Testis (tissue), 2 donors: Measurements from ENCODE around the gene CCDC14.

ENCODE experiments used
- POLR2A ChIP-seq: fragments of 450-650 bp; IDR thresholded peaks from one replicate; pipeline ENCODE4 v1.6.1; 2017; ENCODE audit warnings: antibody characterized with exemption, mild to moderate bottlenecking, moderate library complexity
- TF ChIP-seq, protein P1 (sequence below), 3 experiments: fragments of 450-650 bp in 2 of 3; fragments of 200-600 bp in 1 of 3; sonication (generic) in 1 of 3; IDR thresholded peaks; one replicate each; pipeline ENCODE4 v1.5.1; 2016 to 2019; ENCODE audit warnings: antibody characterized with exemption in 3 of 3, mild to moderate bottlenecking in 2 of 3, moderate library complexity in 1 of 3

DNA sequence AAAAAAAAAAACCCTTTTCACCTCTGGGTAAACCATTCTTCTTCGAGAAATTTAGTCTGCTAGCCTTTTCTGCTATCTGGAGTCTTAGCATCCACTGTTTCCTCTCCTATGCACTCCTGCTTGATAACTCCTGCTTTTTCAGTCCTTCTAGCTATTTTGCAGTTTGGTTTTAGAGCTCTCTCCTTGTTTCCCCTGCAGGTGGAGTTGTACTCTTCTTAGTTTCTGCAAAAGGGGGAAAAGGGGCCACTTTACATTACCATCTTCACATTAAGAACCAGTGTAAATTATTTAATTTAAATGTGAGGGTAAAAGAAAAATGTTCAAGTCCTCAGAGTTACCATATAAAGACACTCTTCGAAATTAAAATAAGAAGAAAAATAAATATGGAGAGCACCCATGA is 53.3 kb downstream of the CCDC14 start:
- TF ChIP-seq, protein P1, sequence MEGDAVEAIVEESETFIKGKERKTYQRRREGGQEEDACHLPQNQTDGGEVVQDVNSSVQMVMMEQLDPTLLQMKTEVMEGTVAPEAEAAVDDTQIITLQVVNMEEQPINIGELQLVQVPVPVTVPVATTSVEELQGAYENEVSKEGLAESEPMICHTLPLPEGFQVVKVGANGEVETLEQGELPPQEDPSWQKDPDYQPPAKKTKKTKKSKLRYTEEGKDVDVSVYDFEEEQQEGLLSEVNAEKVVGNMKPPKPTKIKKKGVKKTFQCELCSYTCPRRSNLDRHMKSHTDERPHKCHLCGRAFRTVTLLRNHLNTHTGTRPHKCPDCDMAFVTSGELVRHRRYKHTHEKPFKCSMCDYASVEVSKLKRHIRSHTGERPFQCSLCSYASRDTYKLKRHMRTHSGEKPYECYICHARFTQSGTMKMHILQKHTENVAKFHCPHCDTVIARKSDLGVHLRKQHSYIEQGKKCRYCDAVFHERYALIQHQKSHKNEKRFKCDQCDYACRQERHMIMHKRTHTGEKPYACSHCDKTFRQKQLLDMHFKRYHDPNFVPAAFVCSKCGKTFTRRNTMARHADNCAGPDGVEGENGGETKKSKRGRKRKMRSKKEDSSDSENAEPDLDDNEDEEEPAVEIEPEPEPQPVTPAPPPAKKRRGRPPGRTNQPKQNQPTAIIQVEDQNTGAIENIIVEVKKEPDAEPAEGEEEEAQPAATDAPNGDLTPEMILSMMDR (IDR thresholded peaks at IDR 0.05): no peak
- TF ChIP-seq POLR2A: no peak
